ENCODE results near the gene PLXND1.

The PLXND1 gene

DNA sequence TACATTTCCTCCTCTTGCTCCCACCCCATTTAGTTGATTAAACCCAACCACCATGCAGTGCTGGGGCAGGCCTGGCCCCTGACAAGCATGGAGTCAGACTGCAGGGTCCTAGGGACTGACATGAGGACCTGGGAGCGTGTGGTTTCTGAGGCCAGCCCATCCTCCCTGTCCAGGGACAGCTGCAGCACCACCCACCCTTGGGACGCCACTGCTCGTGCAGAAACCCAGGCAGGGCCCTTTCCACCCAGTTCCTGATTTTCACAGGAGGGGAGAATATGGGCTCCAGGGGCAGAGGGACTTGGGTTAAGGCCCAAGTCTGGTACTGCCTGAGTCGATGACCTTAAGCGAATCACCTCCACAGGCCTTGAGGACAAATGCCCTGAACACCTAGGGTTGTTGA lies 23.7 kb downstream of the PLXND1 start:
- DNase-seq, result no peak

- no peak for DNase-seq
Observed at GRCh38 chr3:129581623-129582022, 24.9 kb downstream of the PLXND1 start.

DNA sequence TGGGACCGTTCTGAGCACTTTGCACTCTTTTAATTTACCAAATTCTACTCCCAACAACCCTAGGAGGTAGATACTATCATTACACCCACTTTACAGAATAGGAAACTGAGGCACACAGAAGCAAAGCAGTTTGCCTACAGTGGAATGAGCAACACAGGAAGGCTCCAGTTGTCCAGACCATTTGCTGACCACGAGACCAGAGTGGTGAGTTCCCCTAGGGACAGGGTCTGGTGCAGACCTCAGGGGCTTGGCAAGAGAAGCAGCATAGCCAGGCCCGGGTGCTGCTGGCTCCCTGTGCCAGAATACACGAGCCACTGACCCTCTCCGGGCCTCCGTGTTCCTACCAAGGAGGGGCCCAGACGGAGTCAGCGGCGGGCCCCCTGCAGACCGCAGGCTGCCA lies 26.5 kb downstream of the PLXND1 start:
- no peak for DNase-seq

GRCh38 chr3:129577925-129578786 lies 28.3 kb downstream of the PLXND1 start:
- DNase-seq, result no peak

DNA sequence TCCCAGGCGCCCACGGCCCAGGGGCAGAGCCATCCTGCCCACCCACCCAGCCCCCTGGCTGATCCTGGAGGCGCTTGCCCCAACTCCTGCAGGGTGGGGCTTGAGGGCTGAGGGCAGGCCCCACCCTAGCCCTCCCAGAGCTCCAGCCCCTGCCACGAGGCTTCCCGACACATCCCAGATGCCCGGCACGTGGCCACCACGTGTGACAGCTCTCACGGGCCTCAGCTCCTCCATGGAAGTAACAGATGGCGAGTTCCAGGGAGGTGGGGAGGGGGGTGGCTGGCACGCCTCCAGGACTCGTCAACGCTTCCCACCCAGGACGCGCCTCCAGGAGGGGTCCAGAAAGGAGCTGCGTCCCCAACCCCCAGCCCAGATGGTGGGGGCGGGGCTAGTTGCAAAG lies 29.1 kb downstream of the PLXND1 start:
- DNase-seq, result no peak

DNA sequence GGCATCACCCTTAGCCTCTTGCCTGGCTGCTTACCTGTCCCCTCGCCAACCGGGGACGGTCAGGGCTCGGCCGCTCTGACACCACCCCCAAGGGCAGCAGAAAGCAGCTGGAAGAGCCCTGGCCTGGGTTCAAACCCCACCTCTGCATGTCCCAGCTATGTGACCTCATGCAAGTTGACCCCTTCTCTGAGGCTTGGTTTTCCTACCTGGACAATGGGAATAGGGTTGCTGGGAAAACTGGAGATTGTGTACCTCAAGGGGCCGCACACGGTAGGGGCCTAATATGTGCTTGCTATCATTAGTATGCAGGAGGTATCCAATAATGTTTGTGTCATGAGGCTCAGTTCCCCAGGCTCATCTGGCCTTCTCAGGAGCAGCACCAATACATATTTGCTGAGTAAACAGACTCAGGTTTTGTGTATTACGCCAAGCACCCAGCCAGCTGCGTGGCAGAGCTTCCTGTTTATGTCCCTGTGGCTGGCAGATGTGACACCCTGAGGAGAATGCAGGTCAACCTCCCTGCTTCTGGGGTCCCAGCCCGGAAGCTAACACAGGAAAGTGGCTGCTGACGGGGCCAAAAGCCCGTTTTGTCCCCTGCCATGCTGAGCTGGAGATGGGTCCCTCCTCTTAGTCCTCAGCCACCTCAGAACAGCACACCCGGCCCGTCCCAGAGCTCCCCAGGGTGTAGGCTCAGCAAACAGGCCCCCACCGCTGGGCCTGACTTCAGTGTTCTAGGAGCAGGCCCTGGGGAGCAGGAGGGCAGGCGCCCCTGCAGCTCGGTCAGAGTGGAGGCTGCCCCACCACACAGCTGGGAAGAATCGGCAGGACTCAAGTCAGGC lies 29.7 kb downstream of the PLXND1 start:
- DNase-seq, result no peak

GRCh38 chr3:129575997-129576384 lies 30.5 kb downstream of the PLXND1 start:
- no peak for DNase-seq

GRCh38 chr3:129575233-129575996 lies 31.1 kb downstream of the PLXND1 start:
- no peak for DNase-seq

GRCh38 chr3:129574206-129574605 lies 32.3 kb downstream of the PLXND1 start:
- DNase-seq, result no peak

DNA sequence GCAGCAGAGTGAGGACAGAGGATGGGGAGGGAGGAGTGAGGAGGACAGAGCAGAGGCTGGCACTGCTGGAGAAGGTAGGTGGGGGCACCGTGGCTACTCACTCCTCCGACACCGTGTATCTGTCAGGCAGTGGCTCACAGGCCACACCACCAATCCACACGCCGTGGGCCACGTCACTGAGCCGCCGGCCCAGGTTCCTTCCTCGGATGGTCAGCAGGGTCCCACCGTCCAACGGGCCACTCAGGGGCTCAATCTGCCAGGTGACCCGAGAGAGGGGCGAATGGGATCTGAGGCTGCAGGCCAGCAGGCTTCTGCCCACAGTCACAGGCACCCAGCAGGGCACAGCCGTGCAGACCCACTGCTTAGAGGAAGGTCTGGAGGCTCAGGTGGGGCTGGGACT lies 33.0 kb downstream of the PLXND1 start:
- DNase-seq, result no peak

DNA sequence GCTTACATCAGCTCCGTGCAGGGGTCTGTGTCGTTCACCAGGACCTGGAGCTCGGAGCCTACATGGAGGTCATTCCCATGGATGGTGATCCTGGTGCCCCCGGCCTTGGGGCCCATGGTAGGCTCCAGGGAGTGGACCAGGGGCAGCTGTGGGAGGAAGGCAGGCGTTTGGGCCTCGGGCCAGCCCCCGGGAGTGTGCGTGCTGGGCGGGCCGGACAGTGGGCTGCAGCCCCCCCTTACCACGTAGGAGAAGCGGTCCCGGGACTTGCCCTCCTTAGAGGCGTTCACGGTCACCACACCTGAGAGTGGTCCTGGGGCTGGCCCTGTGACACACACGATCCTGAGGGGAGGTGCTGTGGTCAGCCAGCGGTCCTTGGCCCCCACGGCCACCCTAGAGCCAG lies 33.9 kb downstream of the PLXND1 start:
- no peak for DNase-seq

DNA sequence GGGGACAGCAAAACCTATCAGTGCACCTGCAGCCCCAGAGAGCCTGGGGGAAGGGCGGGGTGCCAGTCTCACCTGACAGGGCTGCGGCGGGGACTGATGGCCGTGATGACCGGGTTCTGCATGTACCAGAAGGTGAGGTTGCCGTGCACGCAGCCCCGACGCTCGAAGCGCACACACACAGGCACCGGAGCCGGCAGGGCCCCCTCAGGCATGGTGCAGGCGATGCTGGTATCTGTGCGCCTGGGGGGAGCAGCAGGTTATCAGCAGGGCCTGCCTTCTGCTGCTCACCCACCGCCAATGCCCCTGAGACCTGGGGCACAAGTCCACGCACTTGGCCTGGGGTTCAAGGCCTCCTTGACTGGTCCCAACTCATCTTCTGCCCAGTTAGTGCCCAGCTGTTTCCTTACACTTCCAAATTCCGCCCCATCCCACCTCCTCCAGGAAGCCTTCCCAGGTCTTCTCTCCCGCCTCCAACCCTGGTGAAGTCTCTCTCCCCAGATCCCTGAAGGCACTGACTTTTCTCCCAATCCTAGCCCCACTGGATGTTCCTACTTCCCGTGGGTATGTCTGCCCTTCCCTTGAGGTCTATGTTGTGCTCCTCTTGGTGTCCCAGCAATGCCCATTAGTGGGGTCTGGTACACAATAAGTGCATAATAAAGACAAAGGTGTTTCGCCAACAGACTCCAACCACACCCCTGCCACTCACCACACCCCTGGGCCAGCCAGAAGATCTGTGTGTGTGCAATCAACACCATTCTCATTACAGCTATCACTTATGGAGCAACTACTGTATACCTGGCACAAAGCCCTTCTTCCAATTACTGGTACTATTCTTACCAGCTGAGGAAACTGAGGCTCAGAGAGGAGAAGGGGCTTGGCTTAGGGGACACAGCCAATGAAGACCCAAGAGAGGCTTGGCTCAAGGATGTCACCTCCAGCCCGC lies 34.6 kb downstream of the PLXND1 start:
- no peak for DNase-seq

DNA sequence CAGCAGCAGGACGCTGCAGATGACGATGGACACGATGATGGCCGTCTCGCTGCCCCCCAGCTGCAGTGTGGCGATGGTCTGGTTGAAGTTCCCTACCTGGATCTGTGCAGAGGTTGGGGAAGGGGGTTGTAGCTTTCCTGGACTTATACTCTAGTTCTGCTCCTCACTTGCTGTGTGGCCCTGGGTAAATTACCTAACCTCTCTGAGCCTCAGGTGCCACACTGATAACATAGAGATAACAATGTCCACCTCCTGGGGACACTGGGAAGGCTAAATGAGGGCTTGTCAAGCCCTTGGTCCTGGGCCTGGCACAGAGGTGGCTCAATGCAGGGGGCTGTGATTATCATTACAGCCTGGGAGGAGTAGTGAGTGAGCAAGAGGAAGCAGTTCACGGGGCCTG lies 36.6 kb downstream of the PLXND1 start:
- no peak for DNase-seq

GRCh38 chr3:129567939-129568338 lies 38.5 kb downstream of the PLXND1 start:
- no peak for DNase-seq

DNA sequence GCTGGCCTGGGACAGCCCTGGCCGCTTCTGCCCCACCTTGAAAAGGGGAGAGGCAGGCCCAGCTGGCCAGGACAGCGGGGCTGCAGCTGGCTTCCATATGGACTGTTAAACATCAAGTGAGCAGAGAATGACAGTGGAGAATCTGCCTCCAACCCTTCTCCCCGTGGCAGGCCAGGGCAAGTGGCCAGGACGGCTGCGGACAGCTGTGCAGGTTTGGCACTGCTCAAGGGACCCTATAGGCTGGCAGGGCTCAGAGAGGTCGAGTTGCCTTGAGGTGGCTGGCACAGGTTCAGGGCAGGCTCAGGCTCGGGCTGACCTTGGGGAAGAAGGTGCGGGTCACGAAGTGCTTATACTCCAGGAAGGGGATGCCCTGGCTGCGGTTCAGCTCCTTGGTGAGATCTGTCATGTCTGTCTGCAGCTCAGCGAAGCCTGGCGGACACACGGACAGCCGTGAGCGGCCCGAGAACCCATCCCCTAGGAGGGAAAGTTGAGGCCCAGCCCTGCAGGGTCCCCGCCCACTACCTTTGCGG lies 39.2 kb downstream of the PLXND1 start:
- no peak for DNase-seq

- DNase-seq, result no peak
Observed at GRCh38 chr3:129565902-129566301, 40.6 kb downstream of the PLXND1 start.

- DNase-seq, result no peak
Observed at GRCh38 chr3:129564981-129565644, 41.4 kb downstream of the PLXND1 start.

- DNase-seq, result no peak
Observed at GRCh38 chr3:129563850-129564535, 42.5 kb downstream of the PLXND1 start.

DNA sequence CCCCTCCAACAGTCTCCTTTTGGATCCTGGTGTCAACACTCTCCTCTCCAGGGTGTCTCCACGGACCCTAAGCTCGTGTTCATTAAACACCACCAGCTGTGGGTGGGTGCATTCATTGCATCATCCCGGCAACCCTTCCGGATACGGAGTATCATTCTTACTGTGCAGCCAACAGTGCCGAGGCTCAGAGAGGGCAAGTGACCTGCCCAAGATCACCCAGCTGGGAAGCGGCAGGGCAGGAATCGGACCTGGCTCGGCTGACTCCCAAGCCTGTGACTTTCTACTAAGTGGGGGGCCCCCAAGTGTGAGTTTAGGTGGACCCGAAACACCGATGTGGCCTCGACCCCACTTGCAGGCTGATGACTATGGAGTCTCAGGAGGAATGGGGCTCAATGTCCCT lies 43.1 kb downstream of the PLXND1 start:
- no peak for DNase-seq

DNA sequence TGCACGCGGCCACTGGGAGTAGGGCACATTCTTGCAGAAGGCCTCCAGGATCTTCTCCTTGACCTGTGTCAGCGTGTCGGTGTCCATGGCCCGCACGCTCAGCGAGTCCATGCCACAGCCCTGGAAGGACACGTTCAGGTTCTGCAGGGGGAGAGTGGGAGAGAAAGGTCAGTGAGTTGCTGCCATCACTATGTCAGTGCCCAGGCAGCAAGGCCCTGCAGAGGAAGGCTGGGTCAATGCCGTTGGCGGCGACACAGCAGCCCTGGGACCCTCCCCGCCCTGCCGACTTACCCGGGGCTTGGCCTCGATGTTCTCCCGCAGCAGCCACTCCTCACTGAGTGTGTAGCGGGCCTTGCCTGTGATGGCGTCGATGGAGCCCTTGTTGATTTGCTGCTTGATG lies 43.7 kb downstream of the PLXND1 start:
- no peak for DNase-seq

Measured in fibroblast of skin of right quadriceps (primary cell).